AG04450 (cell line): ENCODE measurements around the gene TRIM32. TPM values are rescaled to one million over a fixed set of nuclear protein-coding genes. Genes with fewer than 3 reads are reported as not detected.

ENCODE experiments used
- CTCF ChIA-PET: fragments of 300-600, 350-600 bp; formaldehyde crosslinking; extraction: SDS; loops from one replicate; lab custom pipeline; 2022; ENCODE audit warnings: antibody characterized with exemption, inconsistent platforms; lab: Charles Lee
- POLR2A ChIA-PET: fragments of 350-600 bp; formaldehyde crosslinking; extraction: SDS; loops from one replicate; lab custom pipeline; 2021; ENCODE audit warnings: antibody characterized with exemption, inconsistent platforms; lab: Yijun Ruan, JAX
- DNase-seq: peaks from one replicate; pipeline ENCODE4 v3.0.0-alpha.2; 2011; ENCODE audit warnings: low read depth, low spot score
- H3K27ac ChIP-seq: one replicate; pipeline ENCODE4 v1.5.1; 2012; ENCODE audit warnings: low read depth, low read length, control low read depth
- H3K27me3 ChIP-seq: one replicate; pipeline ENCODE4 v1.6.0; 2012; ENCODE audit warnings: low read length; ENCODE audit not compliant: control insufficient read depth, insufficient read depth
- H3K4me3 ChIP-seq: 2 replicates; pipeline ENCODE4 v1.5.1; 2011; ENCODE audit warnings: mild to moderate bottlenecking, low read depth, low read length, control low read depth
- H3K9me3 ChIP-seq: 2 replicates; pipeline ENCODE4 v1.5.1; 2012; ENCODE audit warnings: low read length; ENCODE audit not compliant: control insufficient read depth, insufficient read depth
- polyA minus RNA-seq: library from RNA; depleted of rRNA, polyadenylated mRNA; stranded (reverse); fragments of >200 nt; gene quantifications from 2 replicates; pipeline ENCODE4 v1.2.3, GENCODE V29; 2011; rRNA and poly(A)+ RNA removed
- polyA plus RNA-seq: library from polyadenylated mRNA; depleted of rRNA; stranded (reverse); fragments of >200 nt; gene quantifications from 2 replicates; pipeline ENCODE4 v1.2.3, GENCODE V29; 2011; rRNA removed
- TF ChIP-seq, protein P1 (sequence below): IDR thresholded peaks from 2 replicates; pipeline ENCODE4 v1.5.1; 2011; ENCODE audit warnings: low read depth, low read length, control low read depth, inconsistent platforms

TRIM32 gene, protein sequence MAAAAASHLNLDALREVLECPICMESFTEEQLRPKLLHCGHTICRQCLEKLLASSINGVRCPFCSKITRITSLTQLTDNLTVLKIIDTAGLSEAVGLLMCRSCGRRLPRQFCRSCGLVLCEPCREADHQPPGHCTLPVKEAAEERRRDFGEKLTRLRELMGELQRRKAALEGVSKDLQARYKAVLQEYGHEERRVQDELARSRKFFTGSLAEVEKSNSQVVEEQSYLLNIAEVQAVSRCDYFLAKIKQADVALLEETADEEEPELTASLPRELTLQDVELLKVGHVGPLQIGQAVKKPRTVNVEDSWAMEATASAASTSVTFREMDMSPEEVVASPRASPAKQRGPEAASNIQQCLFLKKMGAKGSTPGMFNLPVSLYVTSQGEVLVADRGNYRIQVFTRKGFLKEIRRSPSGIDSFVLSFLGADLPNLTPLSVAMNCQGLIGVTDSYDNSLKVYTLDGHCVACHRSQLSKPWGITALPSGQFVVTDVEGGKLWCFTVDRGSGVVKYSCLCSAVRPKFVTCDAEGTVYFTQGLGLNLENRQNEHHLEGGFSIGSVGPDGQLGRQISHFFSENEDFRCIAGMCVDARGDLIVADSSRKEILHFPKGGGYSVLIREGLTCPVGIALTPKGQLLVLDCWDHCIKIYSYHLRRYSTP
- 23.4 and 24.5 TPM in 2 replicates for polyA plus RNA-seq
- polyA minus RNA-seq, result 56.6 and 58.1 TPM in 2 replicates

DNA sequence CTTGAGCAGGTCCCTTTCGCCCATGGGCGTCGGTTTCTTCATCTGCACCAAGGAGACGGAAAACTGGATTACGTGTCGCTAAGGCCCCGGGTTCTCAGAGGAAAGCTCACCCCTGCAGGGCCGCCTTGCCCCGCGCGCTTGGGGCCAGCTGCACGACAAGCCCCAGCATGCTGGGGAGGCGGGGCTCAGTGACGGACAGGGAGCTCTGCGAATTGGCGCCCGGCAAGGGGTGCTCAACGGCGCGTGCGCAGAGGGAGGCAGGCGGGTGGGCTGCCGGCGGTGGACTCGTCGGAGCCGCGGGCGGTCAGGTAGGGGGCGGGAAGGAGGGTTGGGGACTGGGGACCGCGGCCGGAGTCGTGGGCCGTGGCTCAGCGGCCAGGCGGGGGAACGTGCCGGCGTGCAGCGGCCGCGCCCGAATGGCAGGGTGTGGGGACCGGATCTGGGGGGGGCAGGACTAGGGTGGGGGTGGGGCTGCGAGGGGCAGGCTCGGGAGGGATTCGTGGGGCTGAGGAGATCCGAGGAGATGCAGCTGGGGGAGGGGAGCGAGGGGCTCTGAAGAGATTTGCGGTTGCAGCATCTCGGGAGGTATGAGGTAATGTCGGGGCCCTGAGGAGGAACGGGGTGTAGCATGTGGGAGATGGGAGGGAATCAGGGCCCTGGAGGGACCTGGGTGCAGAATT, at the start of gene TRIM32:
Gene TRIM32, plus strand, starts transcription at position 232 of the 680 bp plus-strand sequence. CDS start 10,438 bp downstream, outside the sequence.
- Histone ChIP-seq H3K27ac (peak within 1 kb of the TSS; percentile 31), H3K4me3 (peak within 1 kb of the TSS; percentile 81), H3K9me3 (no peaks in the 10 kb centered on the region), H3K27me3 (no peaks in the 10 kb centered on the region)
- TF ChIP-seq, protein P1, sequence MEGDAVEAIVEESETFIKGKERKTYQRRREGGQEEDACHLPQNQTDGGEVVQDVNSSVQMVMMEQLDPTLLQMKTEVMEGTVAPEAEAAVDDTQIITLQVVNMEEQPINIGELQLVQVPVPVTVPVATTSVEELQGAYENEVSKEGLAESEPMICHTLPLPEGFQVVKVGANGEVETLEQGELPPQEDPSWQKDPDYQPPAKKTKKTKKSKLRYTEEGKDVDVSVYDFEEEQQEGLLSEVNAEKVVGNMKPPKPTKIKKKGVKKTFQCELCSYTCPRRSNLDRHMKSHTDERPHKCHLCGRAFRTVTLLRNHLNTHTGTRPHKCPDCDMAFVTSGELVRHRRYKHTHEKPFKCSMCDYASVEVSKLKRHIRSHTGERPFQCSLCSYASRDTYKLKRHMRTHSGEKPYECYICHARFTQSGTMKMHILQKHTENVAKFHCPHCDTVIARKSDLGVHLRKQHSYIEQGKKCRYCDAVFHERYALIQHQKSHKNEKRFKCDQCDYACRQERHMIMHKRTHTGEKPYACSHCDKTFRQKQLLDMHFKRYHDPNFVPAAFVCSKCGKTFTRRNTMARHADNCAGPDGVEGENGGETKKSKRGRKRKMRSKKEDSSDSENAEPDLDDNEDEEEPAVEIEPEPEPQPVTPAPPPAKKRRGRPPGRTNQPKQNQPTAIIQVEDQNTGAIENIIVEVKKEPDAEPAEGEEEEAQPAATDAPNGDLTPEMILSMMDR, result no peak
- peak; percentile 67 for DNase-seq
- POLR2A ChIA-PET, result interaction anchor here (0.6 to 1.3 kb wide), 3 partner anchors 10 to 1335 kb away, joined by 3 to 13 read pairs (median 3); no protein-coding TSS in a partner anchor
- CTCF ChIA-PET, result interaction anchor here (0.7 to 0.8 kb wide), 2 partner anchors 15 to 1093 kb away, joined by 3 to 4 read pairs; no protein-coding TSS in a partner anchor

DNA sequence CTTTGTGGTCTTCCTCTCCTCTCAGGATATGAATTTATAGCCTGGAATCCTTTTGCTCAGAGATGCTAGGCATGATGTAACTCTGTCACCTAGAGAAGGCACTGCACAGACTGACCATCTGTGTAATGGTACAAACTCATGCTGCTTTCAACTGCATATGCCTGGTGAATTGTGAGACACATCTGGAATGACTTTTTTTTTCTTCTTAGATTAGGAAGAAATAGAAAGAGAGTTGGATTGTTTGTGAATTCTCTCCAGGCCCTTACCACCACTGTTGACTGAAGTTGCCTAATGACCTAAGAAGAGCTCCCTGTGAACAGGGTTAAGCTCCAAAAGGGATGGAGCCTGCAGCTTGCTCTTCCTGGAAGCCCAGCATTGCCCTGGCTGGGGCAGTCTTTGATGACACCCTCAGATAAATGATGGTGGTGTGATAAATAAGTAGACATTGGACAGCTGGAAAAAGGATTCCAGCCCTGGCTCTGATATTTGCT, 47.8 kb upstream of the TRIM32 start:
- H3K9me3 ChIP-seq, result no peaks in the 10 kb centered on the region
- DNase-seq, result no peak
- CTCF ChIA-PET, result no interaction called here
- TF ChIP-seq, protein P1, result no peak
- H3K4me3 ChIP-seq, result no peak overlapping the region
- POLR2A ChIA-PET, result no interaction called here
- H3K27ac ChIP-seq, result no peak overlapping the region
- no peaks in the 10 kb centered on the region for H3K27me3 ChIP-seq

DNA sequence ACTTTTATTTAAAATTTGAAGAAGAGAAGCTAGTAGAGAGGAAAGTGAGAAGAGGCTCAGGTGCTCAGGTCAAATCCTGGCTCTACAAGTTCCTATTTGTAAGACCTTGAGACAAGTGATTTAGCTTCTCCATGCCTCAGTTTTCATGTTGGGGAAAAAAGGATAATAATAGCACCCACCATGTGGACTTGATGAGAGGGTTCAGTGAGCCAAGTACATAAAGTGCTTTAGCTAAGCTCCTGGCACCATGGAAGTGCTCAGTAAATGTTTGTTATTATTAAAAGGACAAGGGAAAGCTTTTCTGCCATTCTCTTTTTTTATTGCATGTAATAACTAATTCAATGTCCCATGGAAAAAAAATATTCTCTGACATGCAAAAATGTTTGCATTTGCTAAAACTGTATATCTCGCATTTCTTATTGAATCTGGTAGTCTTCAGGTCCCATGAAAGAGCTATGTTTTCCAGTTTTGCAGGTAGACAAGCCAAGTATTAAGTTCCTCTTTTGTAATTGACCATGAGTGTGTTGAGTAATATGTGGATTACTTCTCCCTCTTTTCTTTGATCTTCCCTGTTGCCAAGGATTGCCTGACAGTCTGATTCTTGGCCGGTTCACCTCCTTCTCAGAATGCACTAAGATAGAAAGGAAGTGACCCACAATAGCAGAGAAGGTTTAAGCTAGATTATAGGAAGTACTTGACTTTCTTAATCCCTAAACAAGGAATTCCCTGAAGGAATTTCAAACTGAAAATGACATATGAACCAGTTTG, 45.6 kb upstream of the TRIM32 start:
- no peak for DNase-seq
- Histone ChIP-seq H3K4me3 (no peak overlapping the region), H3K27ac (no peak overlapping the region), H3K9me3 (no peaks in the 10 kb centered on the region), H3K27me3 (no peaks in the 10 kb centered on the region)
- CTCF ChIA-PET, result interaction anchor here (0.5 to 0.8 kb wide), 4 partner anchors 55 to 1050 kb away, joined by 3 to 7 read pairs (median 6); no protein-coding TSS in a partner anchor
- TF ChIP-seq, protein P1, result no peak
- POLR2A ChIA-PET, result no interaction called here

DNA sequence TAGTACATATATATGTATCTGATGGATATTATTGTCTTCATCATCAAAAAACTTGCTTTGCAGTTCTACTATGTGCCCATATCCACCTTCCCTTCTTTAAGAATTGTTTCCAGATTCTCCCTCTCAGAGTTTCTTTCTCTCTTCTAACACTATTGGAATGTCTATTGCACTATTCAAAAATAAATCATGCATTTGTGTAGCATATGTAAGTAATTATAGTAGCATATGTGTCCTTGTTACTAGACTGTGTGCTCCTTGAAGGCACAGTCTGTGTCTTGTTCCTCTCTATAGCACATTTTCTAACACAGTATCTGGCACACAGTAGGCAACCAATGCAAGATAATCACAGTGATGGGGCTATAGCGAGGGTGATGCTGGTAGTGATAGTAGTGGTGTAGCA, 43.4 kb upstream of the TRIM32 start:
- TF ChIP-seq, protein P1, result no peak
- POLR2A ChIA-PET, result no interaction called here
- Histone ChIP-seq H3K9me3 (no peaks in the 10 kb centered on the region), H3K4me3 (no peak overlapping the region), H3K27me3 (no peaks in the 10 kb centered on the region), H3K27ac (peak overlapping the region; percentile 76)
- CTCF ChIA-PET, result interaction anchor here (0.6 kb wide), 1 partner anchor 18 kb away, joined by 3 read pairs; no protein-coding TSS in a partner anchor
- DNase-seq, result no peak
